Muscle of arm (tissue), 14 donors: ENCODE results near the gene PCED1B. TPM values are rescaled to one million over a fixed set of nuclear protein-coding genes. Genes with fewer than 3 reads are reported as not detected.
"Not testable (repeated sequence)": the region's sequence is repeated elsewhere in the genome, so short reads cannot be mapped to it uniquely, and the experiment has no call there.

Source experiments
- DNase-seq: peaks from one replicate; pipeline ENCODE4 v3.0.0-alpha.2; 2013
- long read RNA-seq, 11 donors: transcript quantifications; one replicate each; lab custom pipeline, GENCODE V29; 2026
- polyA plus RNA-seq, 12 donors: library from polyadenylated mRNA; unstranded; fragments of 120-200 nt; gene quantifications; one replicate each; pipeline ENCODE4 v1.2.1, GENCODE V29; 2013; ENCODE audit not compliant: insufficient read length in 12 of 12

Gene PCED1B
- polyA plus RNA-seq, result 1 to 10 TPM in 1 of 12 donors, under 1 TPM in 9, not detected in 2; 0.24 to 3.0 (median 0.64) TPM
- long read RNA-seq, donor 1, partial matches to known transcripts, result 0 of 1 reads
- long read RNA-seq, donor 1, other reads (novel, unspliced or antisense), result 0 of 1 reads
- long read RNA-seq, donor 2, result 0 reads
- long read RNA-seq, donor 3, result 0 reads
- long read RNA-seq, donor 4, result 0 reads
- long read RNA-seq, donor 5, result 0 reads
- long read RNA-seq, donor 6, result 0 reads
- long read RNA-seq, donor 7, result 0 reads
- long read RNA-seq, donor 8, result 0 reads
- long read RNA-seq, donor 9, result 0 reads
- long read RNA-seq, donor 10, result 0 reads
- long read RNA-seq, donor 11, partial matches to known transcripts, result 0 of 1 reads
- long read RNA-seq, donor 11, other reads (novel, unspliced or antisense), result 0 of 1 reads

GRCh38 chr12:47079468-47079980, at the start of gene PCED1B, which contains the start of gene AMIGO2:
TSS of gene PCED1B (plus strand) at chr12:47079621. CDS start at chr12:47235064, 155,443 bp downstream.
TSS of gene AMIGO2 (minus strand) at chr12:47079959. CDS start at chr12:47079002, 957 bp downstream.
- DNase-seq, result peak; percentile 29

GRCh38 chr12:47029903-47030302, 49.5 kb upstream of the PCED1B start:
- DNase-seq, result no peak

GRCh38 chr12:47032644-47033043, 46.8 kb upstream of the PCED1B start:
- peak; percentile 45 for DNase-seq

- DNase-seq, result no peak
Observed at GRCh38 chr12:47033081-47033480, 46.3 kb upstream of the PCED1B start.

- DNase-seq, result no peak
Observed at GRCh38 chr12:47033789-47034555, 45.4 kb upstream of the PCED1B start.

- DNase-seq, result no peak
Observed at GRCh38 chr12:47034661-47035060, 44.8 kb upstream of the PCED1B start.

GRCh38 chr12:47035484-47035883, 43.9 kb upstream of the PCED1B start:
- no peak for DNase-seq

GRCh38 chr12:47038270-47038748, 41.1 kb upstream of the PCED1B start:
- no peak for DNase-seq

GRCh38 chr12:47039079-47039478, 40.3 kb upstream of the PCED1B start:
- DNase-seq, result no peak

GRCh38 chr12:47039756-47040155, 39.7 kb upstream of the PCED1B start:
- DNase-seq, result no peak

GRCh38 chr12:47041327-47041726, 38.1 kb upstream of the PCED1B start:
- DNase-seq, result no peak

- no peak for DNase-seq
Observed at GRCh38 chr12:47048541-47048940, 30.9 kb upstream of the PCED1B start.

GRCh38 chr12:47051291-47051690, 28.1 kb upstream of the PCED1B start:
- not testable (repeated sequence) for DNase-seq

GRCh38 chr12:47052274-47052673, 27.1 kb upstream of the PCED1B start:
- DNase-seq, result no peak

- DNase-seq, result no peak
Observed at GRCh38 chr12:47053961-47054360, 25.5 kb upstream of the PCED1B start.

GRCh38 chr12:47054659-47055058, 24.8 kb upstream of the PCED1B start:
- no peak for DNase-seq

GRCh38 chr12:47055856-47056255, 23.6 kb upstream of the PCED1B start:
- DNase-seq, result not testable (repeated sequence)

- not testable (repeated sequence) for DNase-seq
Observed at GRCh38 chr12:47056944-47057343, 22.5 kb upstream of the PCED1B start.

- not testable (repeated sequence) for DNase-seq
Observed at GRCh38 chr12:47058640-47059039, 20.8 kb upstream of the PCED1B start.

GRCh38 chr12:47065546-47065945, 13.9 kb upstream of the PCED1B start:
- DNase-seq, result no peak

- no peak for DNase-seq
Observed at GRCh38 chr12:47066278-47067025, 13.0 kb upstream of the PCED1B start.

- no peak for DNase-seq
Observed at GRCh38 chr12:47067176-47067575, 12.2 kb upstream of the PCED1B start.
